ENCODE measurements around the gene MIS18A. TPM values are rescaled to one million over a fixed set of nuclear protein-coding genes. Genes with fewer than 3 reads are reported as not detected.

The MIS18A gene
- total RNA-seq, 2 donors from 2014 or later = 13.5 to 36.2 TPM

- intact Hi-C loops (cut with DNase I) = no loop called here
- no peak overlapping the region for H3K27ac ChIP-seq
- H3K27me3 ChIP-seq = no peaks in the 10 kb centered on the region
- H3K9ac ChIP-seq (ENCODE audit: low read depth in 2 of 2, low read length in 2 of 2) = no peak overlapping the region
- H3K4me3 ChIP-seq = no peak overlapping the region
- DNase-seq = peak; percentile 1
- TF ChIP-seq, protein P1, sequence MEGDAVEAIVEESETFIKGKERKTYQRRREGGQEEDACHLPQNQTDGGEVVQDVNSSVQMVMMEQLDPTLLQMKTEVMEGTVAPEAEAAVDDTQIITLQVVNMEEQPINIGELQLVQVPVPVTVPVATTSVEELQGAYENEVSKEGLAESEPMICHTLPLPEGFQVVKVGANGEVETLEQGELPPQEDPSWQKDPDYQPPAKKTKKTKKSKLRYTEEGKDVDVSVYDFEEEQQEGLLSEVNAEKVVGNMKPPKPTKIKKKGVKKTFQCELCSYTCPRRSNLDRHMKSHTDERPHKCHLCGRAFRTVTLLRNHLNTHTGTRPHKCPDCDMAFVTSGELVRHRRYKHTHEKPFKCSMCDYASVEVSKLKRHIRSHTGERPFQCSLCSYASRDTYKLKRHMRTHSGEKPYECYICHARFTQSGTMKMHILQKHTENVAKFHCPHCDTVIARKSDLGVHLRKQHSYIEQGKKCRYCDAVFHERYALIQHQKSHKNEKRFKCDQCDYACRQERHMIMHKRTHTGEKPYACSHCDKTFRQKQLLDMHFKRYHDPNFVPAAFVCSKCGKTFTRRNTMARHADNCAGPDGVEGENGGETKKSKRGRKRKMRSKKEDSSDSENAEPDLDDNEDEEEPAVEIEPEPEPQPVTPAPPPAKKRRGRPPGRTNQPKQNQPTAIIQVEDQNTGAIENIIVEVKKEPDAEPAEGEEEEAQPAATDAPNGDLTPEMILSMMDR (IDR thresholded peaks at IDR 0.05) = no peak
- H3K4me1 ChIP-seq = no peaks in the 10 kb centered on the region
- H3K9me3 ChIP-seq = no peaks in the 10 kb centered on the region
- no peaks in the 10 kb centered on the region for H3K36me3 ChIP-seq
Measured at GRCh38 chr21:32304998-32305397, 26.1 kb upstream of the MIS18A start.

DNA sequence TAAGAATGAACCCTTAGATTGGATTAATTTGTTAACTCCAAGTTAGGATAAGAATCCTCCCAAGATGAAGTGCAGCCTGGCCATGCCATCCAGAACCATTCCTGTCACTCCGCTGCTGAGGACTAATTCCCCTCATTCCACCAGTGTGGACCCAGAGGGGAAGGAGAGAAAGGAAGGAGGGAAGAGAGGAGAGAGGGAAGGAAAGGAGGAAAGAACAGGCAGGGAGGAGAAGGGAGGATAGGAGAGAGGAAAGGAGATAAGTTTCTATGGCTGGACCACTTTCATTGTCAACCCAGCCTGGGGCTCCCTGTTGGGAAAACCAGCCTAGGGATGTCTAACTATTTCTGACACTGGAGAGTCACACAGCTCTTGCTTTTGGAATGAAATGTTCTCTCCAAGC, 24.5 kb upstream of the MIS18A start:
- H3K9ac ChIP-seq (ENCODE audit: low read depth in 2 of 2, low read length in 2 of 2) = no peak overlapping the region
- no peaks in the 10 kb centered on the region for H3K27me3 ChIP-seq
- DNase-seq = no peak
- H3K4me3 ChIP-seq = no peak overlapping the region
- H3K9me3 ChIP-seq = no peaks in the 10 kb centered on the region
- H3K27ac ChIP-seq = no peak overlapping the region
- H3K4me1 ChIP-seq = no peaks in the 10 kb centered on the region
- TF ChIP-seq, protein P1 (IDR thresholded peaks at IDR 0.05) = no peak
- intact Hi-C loops (cut with DNase I) = no loop called here
- no peaks in the 10 kb centered on the region for H3K36me3 ChIP-seq

DNA sequence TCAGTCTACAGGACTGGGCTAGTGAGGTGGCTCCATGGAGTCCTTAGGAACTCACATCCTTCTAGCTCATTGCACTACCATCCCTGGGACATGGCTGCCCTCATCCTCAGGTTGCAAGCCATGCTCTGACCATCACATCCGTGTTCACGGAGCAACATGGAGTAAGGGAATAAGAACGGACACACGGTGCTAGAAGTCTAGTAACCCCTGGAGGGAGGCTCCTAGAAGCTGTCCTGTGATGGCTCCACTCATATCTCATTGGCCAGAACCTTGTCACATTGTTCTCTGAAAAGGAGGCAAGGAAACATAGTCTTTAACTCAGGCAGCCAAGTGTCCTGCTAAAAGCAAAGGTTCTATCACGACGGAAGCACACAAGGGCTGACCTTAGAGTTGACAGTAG, 23.7 kb upstream of the MIS18A start:
- TF ChIP-seq, protein P1 (IDR thresholded peaks at IDR 0.05) = no peak
- Histone ChIP-seq H3K27ac (no peak overlapping the region), H3K36me3 (no peaks in the 10 kb centered on the region), H3K27me3 (no peaks in the 10 kb centered on the region), H3K9me3 (no peaks in the 10 kb centered on the region), H3K9ac (ENCODE audit: low read depth in 2 of 2, low read length in 2 of 2) (no peak overlapping the region), H3K4me1 (no peaks in the 10 kb centered on the region), H3K4me3 (no peak overlapping the region)
- DNase-seq = peak; percentile 3
- intact Hi-C loops (cut with DNase I) = no loop called here

DNA sequence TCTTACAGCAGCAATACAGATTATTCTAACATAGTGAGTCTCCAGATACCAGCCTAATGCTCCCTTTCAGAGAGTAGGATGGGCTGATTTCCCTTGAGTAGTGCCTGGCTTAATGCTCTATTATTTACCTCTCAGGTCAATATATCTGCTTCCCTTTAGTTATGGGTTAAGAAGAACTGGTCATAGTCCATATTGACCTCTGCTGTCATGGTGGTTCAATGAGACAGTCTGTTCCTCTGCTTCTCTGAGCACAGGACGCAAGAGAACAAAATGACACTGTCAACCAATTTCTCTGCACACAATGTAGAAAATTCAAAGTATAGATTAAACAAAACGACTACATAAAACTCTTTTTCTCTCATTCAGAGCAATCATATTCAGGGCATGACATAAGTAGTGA, 22.7 kb upstream of the MIS18A start:
- Histone ChIP-seq H3K27me3 (no peaks in the 10 kb centered on the region), H3K4me3 (no peak overlapping the region), H3K9me3 (no peaks in the 10 kb centered on the region), H3K36me3 (no peaks in the 10 kb centered on the region), H3K4me1 (no peaks in the 10 kb centered on the region), H3K27ac (no peak overlapping the region), H3K9ac (ENCODE audit: low read depth in 2 of 2, low read length in 2 of 2) (no peak overlapping the region)
- TF ChIP-seq, protein P1 (IDR thresholded peaks at IDR 0.05) = no peak
- DNase-seq = no peak
- intact Hi-C loops (cut with DNase I) = no loop called here

DNA sequence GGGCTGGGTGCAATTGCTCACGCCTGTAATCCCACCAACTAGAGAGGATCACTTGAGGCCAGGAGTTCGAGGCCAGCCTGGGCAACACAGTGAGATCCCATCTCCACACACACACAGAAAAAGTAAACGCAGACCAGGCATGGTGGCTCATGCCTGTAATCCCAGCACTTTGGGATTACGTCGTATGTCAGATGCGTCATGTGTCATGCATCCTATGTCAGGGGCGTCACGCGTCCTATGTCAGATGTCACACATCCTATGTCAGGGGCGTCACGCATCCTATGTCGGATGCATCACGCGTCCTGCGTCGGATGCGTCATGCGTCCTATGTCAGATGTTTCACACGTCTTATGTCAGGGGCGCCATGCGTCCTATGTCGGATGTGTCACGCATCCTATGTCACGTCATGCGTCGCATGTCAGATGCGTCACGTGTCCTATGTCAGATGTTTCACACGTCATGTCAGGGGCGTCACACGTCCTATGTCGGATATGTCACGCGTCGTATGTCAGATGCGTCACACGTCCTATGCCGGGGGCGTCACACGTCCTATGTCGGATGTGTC, 21.4 kb upstream of the MIS18A start:
- Histone ChIP-seq H3K27me3 (no peaks in the 10 kb centered on the region), H3K4me3 (no peak overlapping the region), H3K27ac (no peak overlapping the region), H3K9me3 (no peaks in the 10 kb centered on the region), H3K36me3 (no peaks in the 10 kb centered on the region), H3K9ac (ENCODE audit: low read depth in 2 of 2, low read length in 2 of 2) (no peak overlapping the region), H3K4me1 (no peaks in the 10 kb centered on the region)
- intact Hi-C loops (cut with DNase I) = no loop called here
- TF ChIP-seq, protein P1 (IDR thresholded peaks at IDR 0.05) = no peak
- DNase-seq = no peak

Data from colonic mucosa (tissue), 4 donors.